IPS-NIHi11 (cell line): ENCODE results near the gene CTNNAL1.
"Not testable (repeated sequence)": the region's sequence is repeated elsewhere in the genome, so short reads cannot be mapped to it uniquely, and the experiment has no call there.

ENCODE experiments used
- DNase-seq: peaks from one replicate; pipeline ENCODE4 v3.0.0; 2012; ENCODE audit warnings: mixed read lengths, low spot score

Gene CTNNAL1, protein sequence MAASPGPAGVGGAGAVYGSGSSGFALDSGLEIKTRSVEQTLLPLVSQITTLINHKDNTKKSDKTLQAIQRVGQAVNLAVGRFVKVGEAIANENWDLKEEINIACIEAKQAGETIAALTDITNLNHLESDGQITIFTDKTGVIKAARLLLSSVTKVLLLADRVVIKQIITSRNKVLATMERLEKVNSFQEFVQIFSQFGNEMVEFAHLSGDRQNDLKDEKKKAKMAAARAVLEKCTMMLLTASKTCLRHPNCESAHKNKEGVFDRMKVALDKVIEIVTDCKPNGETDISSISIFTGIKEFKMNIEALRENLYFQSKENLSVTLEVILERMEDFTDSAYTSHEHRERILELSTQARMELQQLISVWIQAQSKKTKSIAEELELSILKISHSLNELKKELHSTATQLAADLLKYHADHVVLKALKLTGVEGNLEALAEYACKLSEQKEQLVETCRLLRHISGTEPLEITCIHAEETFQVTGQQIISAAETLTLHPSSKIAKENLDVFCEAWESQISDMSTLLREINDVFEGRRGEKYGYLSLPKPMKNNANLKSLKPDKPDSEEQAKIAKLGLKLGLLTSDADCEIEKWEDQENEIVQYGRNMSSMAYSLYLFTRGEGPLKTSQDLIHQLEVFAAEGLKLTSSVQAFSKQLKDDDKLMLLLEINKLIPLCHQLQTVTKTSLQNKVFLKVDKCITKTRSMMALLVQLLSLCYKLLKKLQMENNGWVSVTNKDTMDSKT

DNA sequence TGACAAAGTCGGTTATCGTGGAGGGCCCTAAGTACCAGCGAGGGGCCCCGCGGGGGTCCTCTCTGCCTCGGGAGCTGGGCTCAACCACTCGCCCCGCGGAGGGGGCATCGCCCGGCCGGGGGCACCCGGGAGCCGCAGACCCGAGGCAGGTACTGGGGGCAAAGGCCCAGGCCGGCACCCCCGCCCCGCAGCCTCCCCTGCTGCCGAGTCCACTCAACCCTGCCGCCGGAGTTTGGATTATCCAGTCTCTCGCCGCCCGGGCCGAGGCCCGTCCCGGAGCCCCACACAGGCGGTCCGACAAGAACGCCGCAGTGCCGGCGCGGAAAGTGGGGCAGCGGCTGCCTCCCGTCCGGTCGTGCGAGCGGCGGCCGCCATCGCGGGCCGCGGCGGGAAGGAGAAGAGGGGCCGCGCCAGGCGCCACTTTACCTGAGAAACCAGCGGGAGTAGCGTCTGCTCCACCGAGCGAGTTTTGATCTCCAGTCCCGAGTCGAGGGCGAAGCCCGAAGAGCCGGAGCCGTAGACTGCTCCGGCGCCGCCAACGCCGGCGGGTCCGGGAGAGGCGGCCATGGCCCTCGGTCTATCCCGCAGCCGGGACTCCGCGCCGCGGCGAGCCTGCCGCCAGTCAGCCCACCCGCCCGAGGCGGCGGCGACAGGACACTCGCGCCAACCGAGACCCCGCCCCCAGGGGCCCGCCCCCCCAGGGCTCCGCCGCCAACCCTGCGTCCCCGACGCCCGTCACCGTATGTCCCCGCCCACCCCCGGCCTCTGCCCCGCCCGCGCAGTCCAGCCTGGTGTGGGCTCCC, at the start of gene CTNNAL1:
Gene CTNNAL1, minus strand, starts transcription at position 624 of the 803 bp plus-strand sequence. Its CDS starts 57 bp downstream, at position 567.
- peak; percentile 96 for DNase-seq

DNA sequence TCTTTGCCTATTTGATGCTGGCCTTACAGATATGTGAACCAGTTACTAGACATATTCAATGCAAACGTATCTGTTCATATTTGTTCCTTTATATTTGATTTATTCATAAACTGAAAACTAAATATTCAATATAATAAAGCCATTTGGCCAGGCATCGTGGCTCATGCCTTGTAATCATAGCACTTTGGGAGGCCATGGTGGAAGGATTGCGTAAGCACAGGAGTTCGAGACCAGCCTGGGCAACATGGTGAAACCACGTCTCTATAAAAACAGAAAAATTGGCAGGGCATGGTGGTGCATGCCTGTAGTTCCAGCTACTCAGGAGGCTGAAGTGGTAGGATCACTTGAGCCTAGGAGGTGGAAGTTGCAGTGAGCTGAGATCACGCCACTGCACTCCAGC, 49.2 kb upstream of the CTNNAL1 start:
- DNase-seq: no peak

DNA sequence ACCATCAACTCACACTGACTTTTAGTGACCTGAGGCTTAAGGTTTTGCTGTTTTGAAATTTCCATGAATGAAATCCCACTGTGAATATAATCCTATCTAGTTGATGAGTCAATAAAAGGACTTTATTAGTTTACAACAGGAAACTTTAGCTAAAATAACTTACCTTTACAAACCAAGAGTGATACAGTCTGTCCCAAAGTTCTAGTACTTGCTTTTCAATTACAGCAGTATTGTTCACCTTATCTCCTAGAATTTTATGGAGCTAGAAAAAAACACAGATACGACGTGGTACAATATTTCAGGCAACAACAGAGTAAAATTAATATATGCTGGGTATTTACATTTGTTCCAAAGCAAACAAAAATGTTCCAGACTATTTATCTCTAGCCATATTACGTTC, 46.9 kb upstream of the CTNNAL1 start:
- no peak for DNase-seq

DNA sequence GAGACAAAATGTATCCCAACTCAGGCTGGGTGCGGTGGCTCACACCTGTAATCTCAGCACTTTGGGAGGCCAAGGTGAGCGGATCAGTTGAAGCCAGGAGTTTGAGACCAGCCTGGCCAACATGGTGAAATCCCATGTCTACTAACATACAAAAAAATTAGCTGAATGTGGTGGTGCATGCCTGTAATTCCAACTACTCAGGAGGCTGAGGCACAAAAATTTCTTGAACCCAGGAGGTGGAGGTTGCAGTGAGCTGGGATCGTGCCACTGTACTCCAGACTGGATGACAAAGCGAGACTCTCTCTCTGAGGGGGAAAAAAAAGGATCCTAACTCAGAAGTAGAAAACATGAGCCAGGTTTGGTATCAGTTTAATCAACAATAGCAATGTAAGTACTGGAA, 39.8 kb upstream of the CTNNAL1 start:
- DNase-seq: not testable (repeated sequence)

DNA sequence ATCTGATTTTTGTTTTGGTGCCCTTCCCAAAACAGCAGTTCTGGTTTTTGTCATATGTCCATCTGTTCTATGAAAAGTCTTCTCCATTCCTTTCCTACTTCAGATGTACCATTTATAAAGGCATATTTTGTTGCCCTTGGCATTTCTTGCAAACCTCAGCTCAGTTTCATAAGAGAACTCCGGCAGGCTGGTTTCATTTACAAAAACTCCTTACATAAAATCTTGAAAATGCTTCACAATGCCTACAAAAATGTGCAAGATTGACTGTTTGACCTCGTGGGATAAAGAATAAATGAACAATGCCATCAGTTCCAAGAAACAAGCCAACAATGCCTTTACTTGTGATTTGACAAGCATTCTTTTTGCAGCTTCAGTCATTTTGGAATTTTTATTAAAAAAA, 39.1 kb upstream of the CTNNAL1 start:
- no peak for DNase-seq

DNA sequence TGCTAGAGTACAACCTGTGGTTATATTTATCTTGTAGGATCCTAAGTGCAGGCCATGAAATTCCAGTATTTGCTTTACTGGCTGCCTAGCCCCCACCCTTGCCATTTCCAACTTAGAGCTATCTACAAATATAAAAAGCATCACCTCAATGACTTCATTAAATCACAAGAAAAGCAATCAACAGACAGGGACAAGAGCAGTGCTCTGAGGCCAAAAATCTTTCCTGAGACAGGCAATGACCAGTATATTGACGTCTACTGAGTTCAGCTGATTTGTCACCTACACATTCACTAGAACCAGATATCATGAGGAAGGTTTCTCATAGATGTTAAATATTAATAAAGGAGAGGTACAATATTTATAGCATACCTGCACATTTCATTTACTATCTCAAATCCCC, 38.4 kb upstream of the CTNNAL1 start:
- no peak for DNase-seq

DNA sequence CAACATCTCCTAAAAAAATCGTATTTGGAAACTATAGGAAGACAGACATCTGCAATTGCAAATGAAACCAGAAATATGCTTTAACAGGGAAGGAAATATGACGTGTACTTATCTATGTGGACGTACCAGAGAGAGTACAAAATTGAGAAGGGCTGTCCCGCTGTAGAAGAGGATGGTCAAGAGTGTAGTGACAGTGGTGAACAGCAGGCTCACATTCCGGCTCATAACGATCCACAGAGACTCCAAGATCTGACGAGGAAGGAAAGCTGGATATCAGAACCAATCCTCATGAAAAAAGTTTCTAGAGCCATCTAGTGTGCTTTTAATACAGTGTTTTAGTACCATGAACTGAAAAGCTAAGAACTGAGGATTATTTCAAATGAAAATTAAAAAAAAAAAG, 37.1 kb upstream of the CTNNAL1 start:
- DNase-seq: no peak

DNA sequence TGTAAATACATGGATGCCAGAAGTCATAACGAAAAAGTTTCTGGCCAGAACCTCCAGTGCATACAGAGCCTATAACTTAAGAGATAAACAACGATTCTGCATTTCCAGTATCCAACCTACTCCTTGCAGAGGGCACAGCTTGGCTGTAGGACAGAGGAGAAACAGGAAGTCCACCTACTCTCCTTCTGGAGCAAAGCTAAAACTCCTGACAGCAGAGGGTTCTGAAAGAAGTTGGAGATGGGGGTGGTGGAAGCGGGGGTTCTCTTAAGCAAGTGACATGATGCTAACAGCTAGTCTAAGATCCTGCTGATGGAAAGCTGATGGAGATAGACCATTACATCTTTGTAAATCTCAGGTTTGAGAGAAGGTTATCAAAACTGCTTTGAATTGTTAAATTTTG, 35.5 kb upstream of the CTNNAL1 start:
- DNase-seq: no peak

DNA sequence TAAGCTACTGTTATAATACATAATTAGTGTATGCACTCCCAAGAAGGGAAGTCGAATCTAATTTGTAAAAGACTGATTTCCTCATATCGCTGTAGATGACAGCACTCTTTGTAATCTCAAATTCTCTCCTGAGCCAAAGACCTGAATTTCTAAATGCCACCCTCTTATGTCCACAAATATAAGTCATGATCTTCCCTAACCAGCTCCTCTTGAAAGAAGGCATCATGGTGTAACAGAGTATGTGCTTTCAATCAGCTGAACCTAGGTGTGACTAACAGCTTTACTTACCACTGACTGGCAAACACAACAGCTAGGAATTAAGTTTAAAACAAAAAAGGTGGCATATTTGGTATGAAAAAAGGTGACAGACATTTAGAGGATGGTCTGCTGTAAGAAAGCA, 34.0 kb upstream of the CTNNAL1 start:
- DNase-seq: no peak

DNA sequence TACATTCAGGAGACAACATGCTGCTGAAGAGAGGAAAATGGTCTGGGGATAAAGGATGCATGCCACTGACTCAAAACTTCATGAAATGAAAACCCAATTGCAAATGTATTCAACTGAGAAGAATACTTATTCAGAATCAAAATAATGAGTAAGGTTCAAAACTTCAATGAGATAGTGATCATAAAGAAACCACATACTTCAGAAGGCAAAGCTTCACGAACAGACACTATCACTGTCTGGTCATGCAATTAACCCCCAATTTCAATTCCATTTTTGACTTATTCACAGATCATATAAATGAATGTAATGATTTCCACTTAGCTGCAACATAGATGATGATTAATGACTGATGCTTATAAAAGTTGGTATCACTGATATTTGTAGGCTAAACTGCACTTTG, 33.0 kb upstream of the CTNNAL1 start:
- DNase-seq: no peak

DNA sequence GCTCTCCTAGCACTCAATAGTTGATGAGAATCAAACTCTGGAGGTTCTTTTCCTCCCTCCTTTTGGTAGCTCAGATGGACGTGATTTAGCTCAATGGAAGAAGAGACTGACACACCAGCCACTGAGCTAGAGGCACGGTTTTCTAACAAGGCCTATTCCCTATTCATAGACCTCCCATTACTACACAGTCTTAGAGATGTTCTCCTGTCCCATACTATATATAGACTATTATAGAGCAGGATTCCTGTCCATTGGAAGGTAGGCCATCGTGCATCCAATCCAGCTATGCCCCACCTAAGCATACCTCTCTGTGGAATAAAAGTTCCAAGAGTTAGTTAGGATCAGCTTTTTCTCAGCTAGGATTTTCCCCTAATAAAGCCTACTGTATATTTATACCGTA, 30.3 kb upstream of the CTNNAL1 start:
- no peak for DNase-seq

DNA sequence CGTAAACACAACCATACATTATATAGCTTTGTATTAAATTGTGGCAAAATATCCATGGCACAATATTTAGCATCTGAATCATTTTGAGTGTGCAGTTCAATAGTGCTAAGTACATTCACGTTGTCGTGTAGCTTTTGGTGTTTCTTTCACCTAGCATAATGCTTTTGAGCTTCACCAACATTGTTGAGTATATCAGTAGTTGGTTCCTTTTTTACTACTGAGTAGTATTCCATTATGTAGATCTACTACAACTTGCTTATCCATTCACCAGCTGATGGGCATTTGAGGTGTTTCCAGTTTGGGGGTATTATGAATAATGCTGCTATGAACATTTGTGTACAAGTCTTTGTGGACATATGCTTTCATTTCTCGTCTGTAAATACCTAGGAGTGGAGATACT, 27.3 kb upstream of the CTNNAL1 start:
- DNase-seq: no peak

DNA sequence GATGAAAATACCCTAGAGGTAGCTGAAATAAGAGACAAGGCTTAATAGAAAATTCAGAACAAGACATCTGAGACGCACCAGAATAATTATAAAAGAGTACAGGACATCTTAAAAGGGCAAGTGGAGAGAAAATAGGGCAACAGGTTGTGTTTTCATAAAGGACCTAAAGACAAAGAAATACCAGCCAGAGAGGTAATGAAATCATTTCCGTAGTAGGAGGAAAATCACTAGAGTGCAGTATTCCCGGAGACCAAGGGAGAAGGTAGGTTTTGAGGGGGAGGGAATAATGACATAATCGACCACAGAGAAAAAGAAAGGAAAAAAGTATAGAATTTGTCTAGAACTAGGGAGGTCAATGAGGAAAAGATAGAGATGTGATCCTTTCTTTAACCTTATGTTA, 26.2 kb upstream of the CTNNAL1 start:
- no peak for DNase-seq

DNA sequence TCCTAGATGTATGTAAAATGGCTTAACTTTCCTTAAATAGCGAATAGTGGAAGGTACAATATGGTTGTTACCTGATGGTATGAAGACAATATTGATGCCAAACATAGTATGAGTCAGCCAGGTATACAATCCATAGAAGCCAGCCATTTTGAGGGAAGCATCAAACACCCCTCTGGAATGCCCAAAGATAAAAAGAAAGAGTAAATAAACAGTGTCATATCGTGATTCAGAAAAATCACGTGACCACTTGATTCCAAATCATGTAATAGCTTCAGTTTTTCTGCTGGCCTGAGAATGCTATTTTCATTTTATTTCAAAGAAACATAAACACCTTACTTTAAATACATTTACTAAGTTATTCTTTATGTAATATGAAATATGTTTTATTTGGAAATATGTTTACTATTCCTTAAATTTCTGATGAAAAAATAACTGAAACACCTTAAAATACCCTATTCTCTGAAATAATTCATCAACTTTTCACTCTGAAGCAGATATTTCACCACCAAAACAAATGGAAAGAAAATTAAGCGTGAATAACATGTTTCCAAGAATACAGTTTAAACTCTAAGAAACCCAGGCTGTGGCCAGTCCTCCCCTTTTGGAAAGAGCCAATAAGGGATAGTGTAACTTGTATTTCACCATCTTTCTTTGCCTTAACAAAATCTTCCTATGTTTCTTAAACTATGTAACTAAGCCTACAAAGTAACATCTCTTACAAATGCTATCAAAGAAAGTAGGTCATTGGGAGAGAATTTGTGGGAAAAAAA, 24.8 kb upstream of the CTNNAL1 start:
- DNase-seq: no peak

DNA sequence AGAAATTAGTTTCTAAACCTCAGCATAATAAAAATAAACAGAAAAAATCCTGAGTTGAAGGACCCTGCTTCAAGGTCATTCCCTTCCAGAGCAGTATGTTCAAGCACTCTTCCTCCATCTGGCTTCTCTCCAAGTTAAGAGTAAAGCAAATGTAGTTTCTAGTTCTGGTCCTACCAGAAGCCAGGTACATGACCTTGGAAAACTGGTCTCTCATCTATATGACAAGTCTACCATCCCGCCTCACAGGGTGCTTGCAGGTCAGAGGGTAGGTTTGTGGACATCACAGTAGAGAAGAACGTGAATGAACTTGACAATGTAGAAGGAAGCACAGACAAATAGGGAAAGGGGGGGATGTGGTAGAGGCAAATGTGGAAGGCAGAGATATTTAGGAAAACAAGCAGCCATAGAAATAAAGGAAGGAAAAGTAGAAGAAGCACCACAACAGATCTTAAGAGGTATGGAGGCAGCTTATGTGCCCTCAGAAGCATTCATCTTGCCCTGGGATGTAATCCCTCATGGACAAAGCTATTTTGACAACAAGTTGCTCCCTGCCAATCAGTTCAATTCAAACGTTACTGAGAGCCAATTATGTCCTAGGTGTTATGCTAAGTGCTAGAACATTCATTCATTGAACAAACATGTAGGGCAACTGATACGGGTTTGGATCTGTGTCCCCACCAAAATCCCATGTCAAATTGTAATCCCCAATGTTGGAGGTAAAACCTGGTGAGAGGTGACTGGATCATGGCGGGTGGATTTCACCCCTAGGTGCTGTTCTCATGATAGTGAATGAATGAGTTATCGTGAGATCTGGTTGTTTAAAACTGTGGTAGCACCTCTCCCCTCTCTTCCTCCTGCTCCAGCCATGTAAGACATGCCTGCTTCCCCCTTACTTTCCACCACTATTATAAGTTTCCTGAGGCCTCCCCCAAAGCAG, 23.7 kb upstream of the CTNNAL1 start:
- DNase-seq: no peak

DNA sequence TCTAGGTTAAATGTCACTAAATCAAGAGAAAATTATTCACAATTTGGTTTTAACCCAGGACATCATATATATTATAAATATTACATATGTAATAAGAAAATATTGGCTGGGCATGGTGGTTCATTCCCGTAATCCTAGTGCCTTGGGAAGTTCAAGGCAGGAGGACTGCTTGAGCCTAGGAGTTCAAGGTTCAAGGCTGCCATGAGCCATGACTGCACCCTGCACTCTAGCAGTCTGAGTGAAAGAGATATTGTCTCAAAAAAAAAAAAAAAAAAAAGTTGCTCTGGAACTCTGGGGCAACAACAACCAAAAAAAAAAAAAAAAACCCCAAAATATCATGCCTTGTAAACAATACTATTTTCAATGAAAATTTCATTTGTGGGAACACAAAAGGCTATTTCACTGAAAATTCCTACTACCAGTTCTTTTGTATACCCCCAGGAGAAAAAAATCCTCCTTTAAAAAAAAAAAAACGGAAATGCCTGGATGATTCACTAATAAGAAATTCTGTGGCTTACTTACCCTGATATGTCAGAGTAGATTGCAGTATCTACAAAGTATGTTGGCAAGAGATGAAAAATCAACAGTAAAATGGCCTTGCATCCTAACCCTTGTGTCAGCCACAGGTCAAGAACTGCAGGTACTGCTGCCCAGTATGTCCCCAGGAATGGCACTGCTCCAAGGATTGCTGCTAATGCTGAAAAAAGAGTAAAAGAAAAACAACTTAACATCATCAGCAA, 22.6 kb upstream of the CTNNAL1 start:
- no peak for DNase-seq

DNA sequence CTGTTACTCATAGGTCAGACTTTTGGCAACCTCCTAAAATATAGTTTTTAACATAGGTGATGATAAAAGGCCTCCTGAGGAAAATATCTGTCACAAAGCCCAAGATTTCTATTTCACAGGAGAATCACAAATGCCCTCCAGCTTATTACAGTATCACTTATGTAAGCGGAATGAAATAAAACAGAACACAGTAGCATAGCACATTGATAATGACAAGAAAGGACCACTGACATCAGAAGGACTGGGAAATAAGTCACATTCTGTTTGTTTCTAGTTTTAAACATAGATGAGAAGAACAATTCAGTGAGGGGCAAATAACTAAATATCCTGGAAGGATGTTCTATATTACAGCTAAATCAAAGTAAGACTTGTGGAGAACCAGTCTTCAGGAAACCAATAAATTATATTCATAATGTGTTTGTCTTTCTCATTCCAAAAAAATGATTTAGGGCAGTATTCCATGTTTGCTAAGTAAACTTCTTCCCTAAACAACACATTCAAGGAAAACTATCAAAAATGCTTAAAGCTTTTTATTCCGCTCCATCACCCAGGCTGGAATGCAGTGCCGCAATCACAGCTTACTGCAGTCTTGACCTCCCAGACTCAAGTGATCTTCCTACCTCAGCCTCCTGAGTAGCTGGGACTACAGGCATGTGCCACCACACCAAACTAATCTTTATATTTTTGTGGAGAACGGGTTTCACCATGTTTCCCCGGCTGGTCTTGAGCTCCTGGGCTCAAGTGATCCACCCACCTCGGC, 20.8 kb upstream of the CTNNAL1 start:
- DNase-seq: no peak

DNA sequence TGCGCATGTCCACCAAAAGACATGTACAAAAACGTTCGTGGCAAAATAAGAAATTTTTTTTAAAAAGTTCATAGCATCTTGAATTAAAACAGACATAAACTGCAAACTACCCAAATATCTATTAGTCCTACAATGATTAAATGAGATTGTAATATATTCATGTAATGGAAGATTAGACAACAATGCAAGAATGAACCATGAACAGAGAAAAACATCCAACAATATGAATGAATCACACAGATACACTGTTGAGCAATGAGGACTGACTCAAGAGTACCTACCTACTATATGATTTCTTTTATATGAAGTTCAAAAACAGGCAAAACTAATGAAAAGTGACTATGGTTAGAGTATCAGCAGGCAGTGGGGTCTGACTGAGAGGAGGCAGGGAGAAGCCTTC, 17.9 kb upstream of the CTNNAL1 start:
- no peak for DNase-seq

DNA sequence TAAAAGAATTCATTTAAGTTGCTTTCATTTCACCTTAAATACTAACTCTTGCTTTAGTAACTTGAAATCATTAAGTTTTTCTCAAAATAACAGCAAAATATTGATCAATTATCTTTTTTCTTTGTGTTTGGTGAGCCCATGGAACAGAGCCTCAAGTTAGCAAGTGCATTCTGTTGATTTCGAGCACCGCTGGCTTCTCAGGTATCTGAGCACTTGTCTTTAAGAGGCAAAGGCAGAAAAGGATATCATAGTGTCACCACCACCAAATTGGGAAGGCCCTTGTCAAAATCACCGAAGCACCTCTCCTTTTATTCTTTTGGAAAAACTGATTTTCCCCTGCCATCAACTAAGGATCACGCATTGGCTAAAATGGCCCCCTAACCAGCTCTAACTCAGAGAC, 17.1 kb upstream of the CTNNAL1 start:
- no peak for DNase-seq
